SK-MEL-5 (cell line): ENCODE measurements around the gene DISC1. TPM values are rescaled to one million over a fixed set of nuclear protein-coding genes. Genes with fewer than 3 reads are reported as not detected.
A peak's percentile ranks its signal among the peaks of the same experiment; 100 is the strongest.
"Not testable (repeated sequence)": the region's sequence is repeated elsewhere in the genome, so short reads cannot be mapped to it uniquely, and the experiment has no call there.

Experiments used
- DNase-seq: peaks from one replicate; pipeline ENCODE4 v3.0.0-alpha.2; 2016; ENCODE audit warnings: low read depth, low spot score
- in situ Hi-C: cut with HindIII; loops from 2 replicates; pipeline ENCODE4 v1.10.0; 2016; ENCODE audit warnings: low sequenced_read_pairs, high pct_unique_total_duplicates, low pct_unique_long_range_greater_than_20kb
- total RNA-seq: library from RNA; depleted of rRNA; stranded (reverse); fragments of >200 nt; shearing (Covaris generic); gene quantifications from 2 replicates; pipeline ENCODE4 v1.2.3, GENCODE V29; 2014

Gene DISC1
- total RNA-seq, 1 experiment from 2014 or later: 5.4 TPM

DNA sequence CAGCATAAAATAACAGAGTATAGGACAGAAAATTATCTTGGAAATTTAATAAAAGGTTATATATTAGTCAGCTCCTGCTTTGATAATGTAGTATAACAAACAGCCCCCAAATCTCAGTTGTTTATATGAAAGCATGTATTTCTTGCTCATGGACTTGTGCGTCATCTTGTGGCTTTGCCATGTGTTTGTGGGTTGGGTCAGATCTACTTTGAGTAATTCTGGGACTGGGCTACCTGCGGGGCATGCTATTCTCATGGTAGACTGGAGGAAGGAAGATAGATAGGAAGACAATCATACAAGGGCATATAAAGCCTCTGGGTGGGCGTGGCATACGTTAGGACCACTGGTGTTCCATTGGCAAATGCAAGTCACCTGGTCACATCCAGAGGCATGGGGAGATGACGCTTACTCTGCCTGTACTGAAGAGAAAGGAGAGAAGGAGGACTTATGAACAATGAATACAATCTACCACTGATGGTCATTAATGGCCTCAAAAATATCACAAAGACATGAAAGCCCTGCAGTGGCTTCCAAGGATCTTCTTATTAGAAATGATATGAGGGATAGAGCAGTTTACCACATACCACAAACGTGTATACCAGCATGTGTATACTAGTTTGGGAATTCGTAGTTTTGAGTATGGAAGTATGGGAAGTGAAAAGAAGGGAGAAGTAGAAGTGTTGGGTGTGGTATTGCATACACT lies 267.0 kb downstream of the DISC1 start:
- in situ Hi-C loops: no loop called here
- no peak for DNase-seq

DNA sequence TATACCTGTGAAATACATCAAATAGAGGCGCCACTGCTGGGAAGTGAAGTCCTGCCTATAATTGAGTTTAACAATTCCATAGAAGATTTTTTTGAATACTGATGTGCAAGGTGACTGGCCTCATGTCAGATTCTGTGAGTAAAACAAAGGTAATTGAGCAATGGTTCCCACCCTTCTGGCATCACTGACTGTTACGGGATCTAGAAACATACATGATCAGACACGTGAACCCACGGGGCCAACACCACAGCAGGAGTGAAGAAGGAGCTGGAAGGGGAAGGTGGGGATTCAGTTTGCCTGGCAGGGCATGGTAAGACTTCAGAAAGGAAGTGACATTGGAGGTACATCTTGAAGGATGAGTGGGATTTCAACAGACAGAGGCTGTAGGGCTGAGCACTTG lies 270.2 kb downstream of the DISC1 start:
- in situ Hi-C loops: no loop called here
- DNase-seq: no peak

- DNase-seq: no peak
- in situ Hi-C loops: no loop called here
Measured at GRCh38 chr1:231899046-231899445, 272.5 kb downstream of the DISC1 start.

DNA sequence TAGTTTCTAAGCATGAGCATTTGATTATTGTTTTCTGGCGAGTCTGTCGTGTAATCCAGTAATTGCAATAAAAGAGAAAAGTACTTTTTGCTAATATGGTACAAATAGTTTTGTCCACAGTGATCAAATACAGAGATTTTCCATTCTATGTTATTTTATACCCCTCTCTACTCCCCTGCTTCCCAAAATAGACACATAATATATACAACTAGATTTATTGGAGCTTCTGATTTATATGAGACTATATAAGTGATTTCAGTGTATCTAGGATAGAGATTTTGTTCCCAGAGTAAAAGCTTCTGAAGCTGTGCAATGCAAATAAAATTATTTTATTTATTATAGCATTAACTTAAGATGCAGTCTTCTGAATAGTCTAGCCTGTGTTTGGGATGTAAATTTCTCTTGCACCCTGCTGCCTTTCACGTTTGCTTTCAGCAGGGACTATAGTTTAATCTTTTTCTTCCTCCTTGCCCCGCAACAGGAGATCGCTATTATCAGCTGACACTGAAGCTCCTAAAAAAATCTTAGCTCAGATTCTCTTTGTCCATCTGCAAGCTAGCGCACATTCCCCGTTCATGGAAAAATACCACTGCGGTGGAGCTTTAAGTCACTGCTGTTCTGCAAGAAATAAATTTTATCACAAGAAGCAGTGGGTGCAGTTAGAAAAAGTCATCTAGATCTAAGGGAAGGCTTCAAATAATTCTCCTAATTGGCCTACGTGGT lies 273.3 kb downstream of the DISC1 start:
- in situ Hi-C loops: no loop called here
- no peak for DNase-seq

DNA sequence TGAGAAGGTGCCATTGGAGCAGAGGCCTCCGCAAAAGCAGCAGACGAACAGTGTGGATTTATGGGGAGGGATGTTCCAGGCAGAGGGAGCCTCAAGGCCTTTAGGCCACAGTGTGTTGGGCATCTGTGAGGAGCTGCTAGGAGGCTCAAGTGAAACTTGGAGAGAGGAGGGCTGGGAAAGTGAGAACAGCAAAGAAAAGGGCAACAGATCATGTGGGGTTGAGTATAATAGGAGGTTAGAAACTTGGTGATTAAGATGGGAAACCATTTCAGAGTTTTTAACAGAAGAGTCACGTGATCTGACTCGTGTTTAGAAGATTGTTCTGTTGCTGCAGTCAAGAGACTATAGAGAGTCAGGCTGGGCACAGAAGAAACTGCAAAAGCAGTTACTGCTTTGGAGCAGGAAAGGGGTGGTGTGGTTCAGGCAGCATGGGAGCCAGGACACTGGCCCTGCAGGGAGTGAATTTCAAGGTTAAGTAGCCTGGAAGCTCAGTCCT lies 277.0 kb downstream of the DISC1 start:
- in situ Hi-C loops: no loop called here
- peak; percentile 54 for DNase-seq

DNA sequence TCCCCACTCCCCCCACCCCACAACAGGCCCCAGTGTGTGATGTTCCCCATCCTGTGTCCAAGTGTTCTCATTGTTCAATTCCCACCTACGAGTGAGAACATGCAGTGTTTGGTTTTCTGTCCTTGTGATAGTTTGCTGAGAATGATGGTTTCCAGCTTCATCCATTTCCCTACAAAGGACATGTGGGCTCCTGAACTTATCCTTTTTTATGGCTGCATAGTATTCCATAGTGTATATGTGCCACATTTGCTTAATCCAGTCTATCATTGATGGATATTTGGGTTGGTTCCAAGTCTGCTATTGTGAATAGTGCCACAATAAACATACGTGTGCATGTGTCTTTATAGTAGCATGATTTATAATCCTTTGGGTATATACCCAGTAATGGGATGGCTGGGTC lies 280.7 kb downstream of the DISC1 start:
- in situ Hi-C loops, DNase-seq: not testable (repeated sequence)

DNA sequence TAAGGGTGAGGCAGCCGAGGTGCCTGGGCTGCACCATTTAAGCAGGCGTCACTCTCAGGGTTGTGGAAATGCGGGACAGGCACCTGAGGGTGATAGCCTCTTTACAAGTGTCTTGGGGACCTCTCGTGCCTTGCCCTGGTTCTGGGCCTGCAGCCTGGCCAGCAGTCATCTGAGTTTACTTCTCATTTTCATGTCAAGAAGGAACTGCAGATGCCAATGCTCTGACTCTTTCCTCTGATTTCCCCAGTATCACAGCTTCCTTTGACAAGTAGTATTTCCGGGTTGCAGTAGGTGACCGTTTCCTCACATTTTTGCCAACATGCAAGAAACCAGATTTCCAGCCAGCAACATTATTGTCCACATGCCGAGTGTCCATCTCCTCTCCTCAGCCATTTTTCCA lies 286.9 kb downstream of the DISC1 start:
- in situ Hi-C loops: no loop called here
- DNase-seq: no peak

DNA sequence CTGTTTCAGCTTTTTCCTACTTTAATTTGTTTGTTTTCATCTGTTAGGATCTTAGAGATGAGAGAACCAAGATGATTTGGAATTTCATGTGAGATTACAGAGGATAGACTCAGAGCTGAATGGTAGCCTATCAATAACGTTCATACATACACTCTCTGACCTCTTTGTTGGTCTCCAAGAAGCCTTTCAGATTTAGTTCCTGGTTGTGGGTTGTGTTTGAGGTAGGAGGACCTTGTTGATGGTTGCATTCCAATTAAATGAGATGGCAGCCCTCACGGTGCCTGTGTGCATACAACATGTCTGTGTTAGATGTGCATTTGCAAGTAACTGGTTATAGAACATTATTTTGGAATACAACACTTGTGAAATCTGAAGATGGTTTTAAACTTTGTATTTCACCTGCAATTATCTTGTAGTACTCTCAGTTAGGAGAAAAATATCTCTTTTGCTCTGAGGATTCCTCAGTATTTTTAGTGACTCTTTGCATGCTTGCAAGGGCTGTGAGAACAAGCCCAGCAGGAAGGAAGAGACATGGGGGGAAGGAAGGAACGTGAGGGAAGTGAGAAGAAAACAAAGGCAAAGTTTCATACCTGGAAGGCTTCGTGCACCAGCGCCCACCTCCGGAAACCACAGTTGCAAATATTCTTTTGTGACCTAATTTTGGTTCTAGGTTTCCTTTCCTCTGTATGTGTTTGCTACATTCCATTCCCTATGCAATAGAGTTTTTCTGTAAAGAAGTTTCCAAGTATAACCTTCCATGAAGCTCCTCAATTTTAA lies 291.8 kb downstream of the DISC1 start:
- in situ Hi-C loops: no loop called here
- DNase-seq: no peak

GRCh38 chr1:231919239-231919885 lies 292.8 kb downstream of the DISC1 start:
- DNase-seq: no peak
- in situ Hi-C loops: no loop called here

DNA sequence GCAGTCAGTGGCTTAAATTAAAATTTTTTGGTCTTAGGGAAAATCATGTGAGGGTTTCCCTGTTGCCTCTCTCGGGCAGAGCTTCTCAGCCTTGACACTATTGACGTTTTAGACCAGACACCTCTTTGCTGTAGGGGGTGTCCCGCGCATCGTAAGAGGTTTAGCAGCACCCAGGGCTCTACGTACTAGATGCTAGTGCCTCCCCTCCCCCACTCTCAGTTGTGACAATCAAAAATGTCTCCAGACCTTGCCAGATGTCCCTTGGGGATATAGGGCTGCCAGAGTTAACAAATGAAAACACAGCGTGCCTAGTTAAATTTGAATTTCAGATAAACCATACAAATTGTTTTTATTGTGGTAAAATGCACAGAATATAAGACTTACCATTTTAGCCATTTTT lies 293.3 kb downstream of the DISC1 start:
- no peak for DNase-seq
- in situ Hi-C loops: no loop called here

DNA sequence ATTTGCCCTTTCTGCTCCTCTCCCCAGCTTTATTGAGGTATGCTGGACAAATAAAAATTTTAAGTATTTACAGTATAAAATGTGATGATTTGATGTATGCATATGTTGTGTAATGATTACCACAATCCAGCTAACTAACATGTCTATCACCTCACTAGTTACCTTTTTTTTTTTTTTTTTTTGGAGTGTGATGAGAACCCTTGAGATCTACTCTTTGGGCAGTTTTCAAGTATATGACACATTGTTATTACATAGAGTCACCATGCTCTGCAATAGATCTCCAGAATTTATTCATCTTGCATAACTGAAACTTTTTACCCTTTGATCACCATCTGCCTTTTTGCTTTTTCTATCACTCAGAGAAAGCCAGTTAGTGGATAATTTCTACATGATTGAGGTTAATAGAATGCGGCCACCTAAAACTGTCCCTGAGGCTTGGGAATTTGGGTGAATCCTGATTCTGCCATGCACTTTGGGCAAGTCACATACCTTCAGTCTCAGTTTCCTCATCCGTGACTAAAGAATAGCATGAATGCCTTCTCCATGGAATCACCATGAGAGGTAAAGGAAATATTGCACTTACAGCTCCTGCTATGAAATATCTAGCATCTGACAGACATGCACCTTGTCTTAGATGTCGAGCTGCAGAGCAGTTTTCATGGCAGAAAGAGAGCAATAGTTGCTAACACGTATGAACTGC lies 295.2 kb downstream of the DISC1 start:
- in situ Hi-C loops: no loop called here
- no peak for DNase-seq

DNA sequence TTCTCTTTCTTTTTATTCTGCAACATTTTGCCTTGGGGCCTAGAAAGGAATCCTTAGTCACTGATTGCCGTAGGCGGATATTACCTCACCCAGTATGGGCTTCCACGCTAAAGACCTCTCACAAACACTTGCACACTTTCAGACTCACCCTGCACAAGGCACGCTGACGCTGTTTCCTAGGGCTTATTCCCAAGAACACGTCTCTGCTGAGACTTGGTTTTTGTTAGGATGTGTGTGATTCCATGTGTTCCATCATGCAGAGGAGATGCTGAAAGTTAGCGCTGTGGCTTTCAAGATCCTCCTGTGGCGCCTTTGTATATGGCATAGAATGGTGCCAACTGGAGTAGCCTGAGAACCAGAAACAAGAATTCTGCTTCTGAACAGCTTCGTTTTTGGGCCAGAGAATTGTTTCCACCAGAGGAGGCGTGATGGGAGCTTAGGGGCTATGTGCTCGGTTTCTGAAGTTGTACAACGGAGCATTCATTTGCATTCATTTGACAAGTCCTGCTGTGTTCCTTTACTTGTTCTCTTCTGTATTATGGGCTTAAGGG lies 297.0 kb downstream of the DISC1 start:
- in situ Hi-C loops: no loop called here
- DNase-seq: peak; percentile 19

DNA sequence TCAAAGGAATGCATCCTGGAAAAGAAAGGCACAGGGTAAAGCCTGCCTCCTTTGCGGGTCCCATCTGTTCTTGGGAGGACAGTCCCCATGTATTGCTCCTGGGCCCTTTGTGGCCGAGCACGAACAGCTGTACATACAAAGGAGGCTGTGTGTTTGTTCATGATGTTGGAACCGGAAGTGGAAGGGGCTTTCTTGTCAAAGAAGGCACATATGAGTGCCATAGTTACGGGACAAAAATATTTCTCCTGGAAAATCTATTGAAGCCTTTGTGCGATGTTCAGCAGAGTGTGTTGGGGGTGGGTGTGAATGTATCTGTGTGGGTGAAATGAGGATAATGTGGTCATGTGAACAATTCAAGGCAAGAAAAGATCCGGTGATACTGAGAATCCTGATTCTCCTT lies 297.6 kb downstream of the DISC1 start:
- in situ Hi-C loops: no loop called here

DNA sequence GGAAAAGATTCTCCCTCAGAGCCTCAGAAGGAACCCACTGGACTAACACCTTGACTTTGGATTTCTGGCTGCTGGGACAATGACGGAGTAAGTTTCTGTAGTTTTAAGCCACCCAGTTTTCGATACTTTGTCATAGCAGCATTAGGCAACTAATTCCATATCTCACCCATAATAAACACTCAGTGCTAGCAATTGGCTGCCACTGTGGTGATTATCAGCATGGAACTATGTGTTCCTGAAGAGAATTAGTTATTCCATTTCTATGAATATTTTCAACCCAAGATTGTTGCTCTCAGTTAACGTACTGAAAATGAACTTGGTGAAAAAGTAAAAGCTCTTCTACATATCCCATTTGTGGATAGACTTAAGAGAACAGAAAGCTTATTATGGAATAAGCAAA lies 299.3 kb downstream of the DISC1 start:
- DNase-seq: no peak
- in situ Hi-C loops: no loop called here

More for the DNA sequence above, 297.6 kb downstream of the DISC1 start:
- DNase-seq: peak; percentile 88

DNA sequence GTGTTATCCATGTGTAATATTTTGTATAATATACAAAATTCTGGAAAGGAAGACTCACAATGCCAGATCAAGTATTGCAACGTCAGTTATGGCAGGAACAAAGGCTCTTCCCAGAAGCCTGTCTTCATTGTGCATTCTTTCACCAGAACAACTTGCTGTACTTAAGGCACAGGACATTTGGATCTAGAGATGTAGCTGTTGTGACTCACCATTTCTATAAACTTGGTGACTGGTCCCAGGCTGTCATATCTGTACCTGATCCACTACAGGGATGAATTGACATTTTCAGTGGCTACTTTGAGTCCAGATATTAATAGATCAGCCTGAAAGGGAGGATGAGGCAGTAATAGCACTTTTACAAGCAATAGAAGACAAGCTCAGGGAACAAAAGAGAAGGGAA lies 299.8 kb downstream of the DISC1 start:
- in situ Hi-C loops: no loop called here
- DNase-seq: no peak

GRCh38 chr1:231926933-231927332 lies 300.3 kb downstream of the DISC1 start:
- in situ Hi-C loops: no loop called here
- no peak for DNase-seq

GRCh38 chr1:231927431-231927830 lies 300.8 kb downstream of the DISC1 start:
- no peak for DNase-seq
- in situ Hi-C loops: no loop called here
